NCI-H1105 (cell line): ENCODE data around the gene URB1.
"Not testable (repeated sequence)": the region's sequence is repeated elsewhere in the genome, so short reads cannot be mapped to it uniquely, and the experiment has no call there.

Source experiments
- DNase-seq: peaks from one replicate; lab custom pipeline; 2025; lab: John Stamatoyannopoulos, UW

The URB1 gene

GRCh38 chr21:32412162-32413014 lies 19.6 kb upstream of the URB1 start, which contains the start of gene EVA1C:
Gene EVA1C, plus strand, starts transcription at chr21:32412706. Its CDS starts 148 bp downstream, at chr21:32412854.
- peak; percentile 62 for DNase-seq

- DNase-seq: peak; percentile 59
Observed at GRCh38 chr21:32411350-32412161, 18.7 kb upstream of the URB1 start.

- DNase-seq: no peak
Observed at GRCh38 chr21:32410916-32411315, 18.1 kb upstream of the URB1 start.

GRCh38 chr21:32410291-32410690 lies 17.5 kb upstream of the URB1 start:
- DNase-seq: no peak

GRCh38 chr21:32406405-32406804 lies 13.6 kb upstream of the URB1 start:
- no peak for DNase-seq

GRCh38 chr21:32403201-32403777 lies 10.5 kb upstream of the URB1 start:
- DNase-seq: peak; percentile 56

GRCh38 chr21:32393677-32394001 lies 827 bp upstream of the URB1 start:
- DNase-seq: no peak

GRCh38 chr21:32392299-32392879 lies 423 bp downstream of the URB1 start:
- no peak for DNase-seq

GRCh38 chr21:32391755-32392154 lies 1.1 kb downstream of the URB1 start:
- DNase-seq: no peak

- DNase-seq: not testable (repeated sequence)
Observed at GRCh38 chr21:32390537-32391224, 2.1 kb downstream of the URB1 start.

GRCh38 chr21:32389337-32390015 lies 3.3 kb downstream of the URB1 start:
- no peak for DNase-seq

GRCh38 chr21:32388306-32388705 lies 4.5 kb downstream of the URB1 start:
- DNase-seq: no peak

GRCh38 chr21:32387151-32387550 lies 5.7 kb downstream of the URB1 start:
- no peak for DNase-seq

GRCh38 chr21:32386195-32386870 lies 6.5 kb downstream of the URB1 start:
- no peak for DNase-seq

GRCh38 chr21:32383812-32384211 lies 9.0 kb downstream of the URB1 start:
- no peak for DNase-seq

- peak; percentile 78 for DNase-seq
Observed at GRCh38 chr21:32382108-32382644, 10.6 kb downstream of the URB1 start.

GRCh38 chr21:32381571-32381970 lies 11.2 kb downstream of the URB1 start:
- DNase-seq: no peak

GRCh38 chr21:32380940-32381339 lies 11.9 kb downstream of the URB1 start:
- no peak for DNase-seq

- no peak for DNase-seq
Observed at GRCh38 chr21:32378956-32379355, 13.9 kb downstream of the URB1 start.

GRCh38 chr21:32377991-32378390 lies 14.8 kb downstream of the URB1 start:
- no peak for DNase-seq
